ENCODE data around the gene RAB40A. TPM values are rescaled to one million over a fixed set of nuclear protein-coding genes. Genes with fewer than 3 reads are reported as not detected.

RAB40A gene
- total RNA-seq, 1 donor from 2014 or later, result 0.98 TPM

DNA sequence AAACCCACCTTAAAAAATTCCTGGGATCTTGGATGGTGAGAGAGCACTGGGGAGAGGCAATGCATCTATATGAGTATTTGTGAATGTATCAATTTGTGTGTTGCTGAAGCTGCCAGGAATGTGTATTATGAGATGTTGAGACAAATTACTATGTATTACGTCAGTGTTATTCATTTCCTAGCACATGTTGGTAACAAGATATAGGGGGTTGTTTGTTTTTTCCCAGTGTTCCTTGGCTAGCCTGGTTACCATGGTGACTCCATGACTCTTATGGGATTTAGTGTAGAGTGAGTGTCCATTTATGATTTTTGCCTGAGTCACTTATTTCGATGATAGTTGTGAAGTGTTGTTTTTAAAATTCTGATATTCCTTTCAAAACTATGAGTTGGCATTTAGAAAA, 65.6 kb downstream of the RAB40A start:
- no peaks in the 10 kb centered on the region for H3K9me3 ChIP-seq
- intact Hi-C loops (cut with DNase I), result no loop called here
- TF ChIP-seq, protein P1, sequence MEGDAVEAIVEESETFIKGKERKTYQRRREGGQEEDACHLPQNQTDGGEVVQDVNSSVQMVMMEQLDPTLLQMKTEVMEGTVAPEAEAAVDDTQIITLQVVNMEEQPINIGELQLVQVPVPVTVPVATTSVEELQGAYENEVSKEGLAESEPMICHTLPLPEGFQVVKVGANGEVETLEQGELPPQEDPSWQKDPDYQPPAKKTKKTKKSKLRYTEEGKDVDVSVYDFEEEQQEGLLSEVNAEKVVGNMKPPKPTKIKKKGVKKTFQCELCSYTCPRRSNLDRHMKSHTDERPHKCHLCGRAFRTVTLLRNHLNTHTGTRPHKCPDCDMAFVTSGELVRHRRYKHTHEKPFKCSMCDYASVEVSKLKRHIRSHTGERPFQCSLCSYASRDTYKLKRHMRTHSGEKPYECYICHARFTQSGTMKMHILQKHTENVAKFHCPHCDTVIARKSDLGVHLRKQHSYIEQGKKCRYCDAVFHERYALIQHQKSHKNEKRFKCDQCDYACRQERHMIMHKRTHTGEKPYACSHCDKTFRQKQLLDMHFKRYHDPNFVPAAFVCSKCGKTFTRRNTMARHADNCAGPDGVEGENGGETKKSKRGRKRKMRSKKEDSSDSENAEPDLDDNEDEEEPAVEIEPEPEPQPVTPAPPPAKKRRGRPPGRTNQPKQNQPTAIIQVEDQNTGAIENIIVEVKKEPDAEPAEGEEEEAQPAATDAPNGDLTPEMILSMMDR (IDR thresholded peaks at IDR 0.05), result no peak
- TF ChIP-seq POLR2AphosphoS5 (IDR thresholded peaks at IDR 0.05; ENCODE audit: insufficient read depth in 1 of 2, low read depth in 1 of 2) (no peak), POLR2A (IDR thresholded peaks at IDR 0.05) (no peak)
- H3K4me3 ChIP-seq, result no peak overlapping the region
- no peak overlapping the region for H3K27ac ChIP-seq
- no peaks in the 10 kb centered on the region for H3K4me1 ChIP-seq
- H3K36me3 ChIP-seq, result no peaks in the 10 kb centered on the region
- no peaks in the 10 kb centered on the region for H3K27me3 ChIP-seq
- no peak for DNase-seq (ENCODE audit: extremely low spot score in 2 of 2)

Other genes starting within 250 kb of the RAB40A start
- gene TCEAL5, start 242.7 kb downstream of the RAB40A start, total RNA-seq, result 0.98 TPM
- gene BEX2, start 208.5 kb downstream of the RAB40A start, total RNA-seq, result 7.4 TPM
- 15.7 TPM for gene TCEAL7, start 189.2 kb downstream of the RAB40A start, total RNA-seq
- 52.8 TPM for gene TCEAL9, start 163.0 kb downstream of the RAB40A start, total RNA-seq
- gene BEX3, start 143.0 kb downstream of the RAB40A start, total RNA-seq, result 77.8 TPM
- 140 TPM for gene TCEAL4, start 66.0 kb upstream of the RAB40A start, total RNA-seq
- 32.7 TPM for gene TCEAL3, start 88.5 kb upstream of the RAB40A start, total RNA-seq
- 93.1 TPM for gene TCEAL1, start 109.5 kb upstream of the RAB40A start, total RNA-seq
- 170 TPM for gene MORF4L2, start 167.2 kb upstream of the RAB40A start, total RNA-seq
- not detected for gene TMEM31, start 191.4 kb upstream of the RAB40A start, total RNA-seq

Data from vagina (tissue), 2 donors.